ENCODE data around the gene SERPINA12. TPM values are rescaled to one million over a fixed set of nuclear protein-coding genes. Genes with fewer than 3 reads are reported as not detected.
A peak's percentile ranks its signal among the peaks of the same experiment; 100 is the strongest.

Gene SERPINA12
- total RNA-seq, 1 experiment from 2014 or later, result not detected

- ATAC-seq (peak; percentile 98), DNase-seq (ENCODE audit: low read depth, low spot score) (peak; percentile 28)
- intact Hi-C loops (cut with micrococcal nuclease), result loop anchor here (2.0 kb wide), 2 partner anchors 114 to 132 kb away; no protein-coding TSS in a partner anchor
- H3K79me2 ChIP-seq (ENCODE audit: insufficient read depth, low read length), result no peaks in the 10 kb centered on the region
- RAD21 ChIA-PET (ENCODE audit: low non-redundant PET in 1 of 2, low total read pairs in 2 of 2, uncharacterized antibody in 2 of 2, unreplicated experiment in 2 of 2), result interaction anchor here (0.7 to 1.4 kb wide), 4 partner anchors 115 to 126 kb away, joined by 3 to 10 read pairs (median 4); no protein-coding TSS in a partner anchor
- CTCF ChIA-PET, result interaction anchor here (0.7 to 3.4 kb wide), 16 partner anchors 10 to 417 kb away, joined by 3 to 32 read pairs (median 4); no protein-coding TSS in a partner anchor
- H3K4me3 ChIP-seq (replicated peaks in 1 of 2; ENCODE audit: low read depth in 1 of 2, low read length in 2 of 2), result no peak overlapping the region
- TF ChIP-seq EZH2 (IDR thresholded peaks at IDR 0.05), result no peak
- no peak for TF ChIP-seq SIN3A (IDR thresholded peaks at IDR 0.05; ENCODE audit: low read depth)
- no peak for TF ChIP-seq TCF7L2 (IDR thresholded peaks at IDR 0.05; ENCODE audit: borderline replicate concordance, extremely low read depth, insufficient read depth, insufficient read length)
- peak; percentile 89 to 94 (median 91) for TF ChIP-seq CTCF (IDR thresholded peaks at IDR 0.05 in 2 of 3, conservative IDR thresholded peaks at IDR 0.05 in 1 of 3; ENCODE audit: borderline replicate concordance in 1 of 3, insufficient read depth in 1 of 3, low read depth in 2 of 3, low read length in 2 of 3)
- no peak for TF ChIP-seq YY1 (IDR thresholded peaks at IDR 0.05; ENCODE audit: extremely low read depth, insufficient replicate concordance, low read depth, low read length)
- no peak for TF ChIP-seq ELF1 (IDR thresholded peaks at IDR 0.05; ENCODE audit: borderline replicate concordance, low read depth)
- no peak for TF ChIP-seq CEBPB (IDR thresholded peaks at IDR 0.05; ENCODE audit: low read depth)
- TF ChIP-seq RAD21 (IDR thresholded peaks at IDR 0.05; ENCODE audit: low read depth), result peak; percentile 79
- no peak for TF ChIP-seq FOSL1 (IDR thresholded peaks at IDR 0.05; ENCODE audit: low read depth)
- TF ChIP-seq ZFX (IDR thresholded peaks at IDR 0.05), result no peak
- TF ChIP-seq JUND (IDR thresholded peaks at IDR 0.05), result no peak
- BruUV-seq (replicated peaks), result no TSS peak
- POLR2A ChIA-PET, result no interaction called here
- H3K36me3 ChIP-seq (ENCODE audit: control insufficient read depth in 1 of 2, insufficient read depth in 2 of 2, low read length in 2 of 2), result no peaks in the 10 kb centered on the region
- H3K4me2 ChIP-seq (ENCODE audit: low read length), result peak overlapping the region; percentile 55
- no peaks in the 10 kb centered on the region for H4K20me1 ChIP-seq (ENCODE audit: insufficient read depth)
- no peaks in the 10 kb centered on the region for H3K27me3 ChIP-seq (ENCODE audit: insufficient read depth, low read length)
- peaks cover 0 to 10% of the 10 kb centered on the region in 2 experiments; a peak in 2 of 4 replicates for H3K4me1 ChIP-seq (ENCODE audit: control insufficient read depth in 1 of 2, insufficient read depth in 2 of 2, low read length in 2 of 2)
- no peaks in the 10 kb centered on the region for H3K9me3 ChIP-seq (ENCODE audit: control insufficient read depth in 1 of 2, insufficient read depth in 1 of 2, low read depth in 1 of 2, low read length in 2 of 2)
- no peaks in the 10 kb centered on the region for H3K9me2 ChIP-seq (ENCODE audit: insufficient read depth)
- no peak overlapping the region for H3K27ac ChIP-seq (ENCODE audit: low read depth, low read length)
- no peak overlapping the region for H3K9ac ChIP-seq (ENCODE audit: low read length)
- peak overlapping the region; percentile 75 for H2AFZ ChIP-seq (ENCODE audit: low read depth, low read length, poor library complexity, severe bottlenecking)
Observed at GRCh38 chr14:94548999-94549985, 40.0 kb upstream of the SERPINA12 start.

Data from HCT116 (cell line).